Fibroblast of lung (primary cell): ENCODE results near the gene ROBO1.

Experiments
- EZH2 ChIP-seq: IDR thresholded peaks from 2 replicates; pipeline ENCODE4 v1.5.1; 2012; ENCODE audit warnings: low read length, control low read depth, mild to moderate bottlenecking; ENCODE audit errors: missing control alignments
- TF ChIP-seq, protein P1 (sequence below), 2 donors: IDR thresholded peaks in 1 of 2; conservative IDR thresholded peaks in 1 of 2; 1 replicate in 1 of 2; 2 replicates in 1 of 2; pipeline ENCODE4 v1.5.1; 2011 to 2012; ENCODE audit warnings: low read length in 2 of 2, control low read depth in 1 of 2, inconsistent platforms in 1 of 2, low read depth in 1 of 2, mild to moderate bottlenecking in 1 of 2

DNA sequence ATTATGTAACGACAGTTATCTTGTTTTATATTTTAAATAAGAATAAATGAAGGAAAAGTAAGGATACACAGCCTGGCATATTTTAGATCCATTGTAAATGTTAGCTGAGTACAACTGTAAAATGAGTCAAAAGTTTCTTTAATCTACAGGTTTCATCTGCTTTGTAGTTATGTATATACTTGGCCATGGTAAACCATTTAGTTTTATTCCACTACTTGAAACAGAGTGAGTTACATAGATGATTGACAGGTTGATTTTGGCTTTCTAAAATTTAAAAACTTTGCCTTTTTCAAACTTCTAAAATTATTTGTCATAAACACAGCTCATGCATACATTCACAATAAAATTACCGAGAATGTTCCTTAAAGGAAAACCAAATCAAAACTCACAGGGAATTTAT is 371.2 kb downstream of the ROBO1 start:
- TF ChIP-seq, protein P1, sequence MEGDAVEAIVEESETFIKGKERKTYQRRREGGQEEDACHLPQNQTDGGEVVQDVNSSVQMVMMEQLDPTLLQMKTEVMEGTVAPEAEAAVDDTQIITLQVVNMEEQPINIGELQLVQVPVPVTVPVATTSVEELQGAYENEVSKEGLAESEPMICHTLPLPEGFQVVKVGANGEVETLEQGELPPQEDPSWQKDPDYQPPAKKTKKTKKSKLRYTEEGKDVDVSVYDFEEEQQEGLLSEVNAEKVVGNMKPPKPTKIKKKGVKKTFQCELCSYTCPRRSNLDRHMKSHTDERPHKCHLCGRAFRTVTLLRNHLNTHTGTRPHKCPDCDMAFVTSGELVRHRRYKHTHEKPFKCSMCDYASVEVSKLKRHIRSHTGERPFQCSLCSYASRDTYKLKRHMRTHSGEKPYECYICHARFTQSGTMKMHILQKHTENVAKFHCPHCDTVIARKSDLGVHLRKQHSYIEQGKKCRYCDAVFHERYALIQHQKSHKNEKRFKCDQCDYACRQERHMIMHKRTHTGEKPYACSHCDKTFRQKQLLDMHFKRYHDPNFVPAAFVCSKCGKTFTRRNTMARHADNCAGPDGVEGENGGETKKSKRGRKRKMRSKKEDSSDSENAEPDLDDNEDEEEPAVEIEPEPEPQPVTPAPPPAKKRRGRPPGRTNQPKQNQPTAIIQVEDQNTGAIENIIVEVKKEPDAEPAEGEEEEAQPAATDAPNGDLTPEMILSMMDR (conservative IDR thresholded peaks at IDR 0.05 in 1 of 2, IDR thresholded peaks at IDR 0.05 in 1 of 2; ENCODE audit: low read depth in 1 of 2, low read length in 2 of 2), result no peak
- TF ChIP-seq EZH2, result no peak
